ENCODE results near the gene GALM.
"Not testable (repeated sequence)": the region's sequence is repeated elsewhere in the genome, so short reads cannot be mapped to it uniquely, and the experiment has no call there.

DNA sequence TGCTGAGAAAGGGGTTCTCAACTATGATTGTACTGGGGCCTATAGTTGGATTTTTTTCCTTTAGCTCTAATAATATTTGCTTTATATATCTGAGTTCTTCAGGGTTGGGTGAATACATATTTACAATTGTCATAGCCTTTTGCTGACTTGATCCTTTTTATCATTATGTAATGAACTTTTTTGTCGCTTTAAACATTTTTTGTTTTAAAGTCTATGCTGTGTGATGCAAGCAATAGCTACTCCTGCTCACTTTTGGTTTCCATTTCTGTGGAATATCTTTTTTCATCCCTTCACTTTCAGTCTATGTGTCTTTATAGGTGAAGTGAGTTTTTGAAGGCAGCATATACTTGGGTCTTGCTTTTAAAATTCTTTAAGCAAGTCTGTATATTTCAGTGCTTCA is 49.0 kb downstream of the GALM start:
- TF ChIP-seq POLR2A (IDR thresholded peaks at IDR 0.05; ENCODE audit: low read length); GATA1 (IDR thresholded peaks at IDR 0.05; ENCODE audit: low read depth, low read length): not testable (repeated sequence)
